Testis (tissue), 2 donors: ENCODE results near the gene DNAJB5.
"Not testable (repeated sequence)": the region's sequence is repeated elsewhere in the genome, so short reads cannot be mapped to it uniquely, and the experiment has no call there.

Experiments used
- CTCF ChIP-seq, 3 experiments: fragments of 450-650 bp in 2 of 3; fragments of 200-600 bp in 1 of 3; sonication (generic) in 1 of 3; IDR thresholded peaks; one replicate each; pipeline ENCODE4 v1.5.1; 2016 to 2019; ENCODE audit warnings: antibody characterized with exemption in 3 of 3, mild to moderate bottlenecking in 2 of 3, moderate library complexity in 1 of 3
- POLR2A ChIP-seq: fragments of 450-650 bp; IDR thresholded peaks from one replicate; pipeline ENCODE4 v1.6.1; 2017; ENCODE audit warnings: antibody characterized with exemption, mild to moderate bottlenecking, moderate library complexity

- TF ChIP-seq POLR2A; CTCF (IDR thresholded peaks at IDR 0.05): not testable (repeated sequence)
Measured at GRCh38 chr9:34939989-34940388, 49.6 kb upstream of the DNAJB5 start.
